ENCODE data around the gene SMARCA2.

SMARCA2 gene

DNA sequence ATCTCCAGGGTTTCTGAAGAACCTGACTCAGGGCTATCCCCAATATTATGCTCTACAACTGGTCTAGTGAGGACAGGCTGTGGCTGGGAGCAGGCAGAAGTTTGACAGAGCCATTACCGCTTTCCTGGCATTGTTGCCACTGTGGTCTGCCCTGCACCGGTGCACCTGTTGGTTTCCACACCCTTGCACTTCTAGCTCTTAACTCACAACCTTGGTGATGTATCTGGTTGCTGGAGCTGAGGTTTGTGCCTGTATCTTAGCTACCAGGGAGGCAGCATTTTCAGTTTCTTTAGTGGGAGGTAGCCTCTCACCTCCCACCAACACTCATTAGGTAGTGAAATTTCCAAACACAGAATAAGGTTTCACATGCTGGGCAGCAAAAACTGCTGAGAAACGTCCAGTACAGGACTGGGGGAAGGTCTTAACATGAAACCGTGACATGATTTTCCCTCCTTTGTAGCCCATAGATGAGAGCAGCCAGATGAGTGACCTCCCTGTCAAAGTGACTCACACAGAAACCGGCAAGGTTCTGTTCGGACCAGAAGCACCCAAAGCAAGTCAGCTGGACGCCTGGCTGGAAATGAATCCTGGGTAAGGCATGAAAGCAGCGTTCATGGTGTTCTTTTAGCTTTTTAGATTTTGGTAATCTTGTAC is 57.7 kb downstream of the SMARCA2 start:
- TF ChIP-seq CTCF (IDR thresholded peaks at IDR 0.05; ENCODE audit: low read length) (no peak), EZH2 (IDR thresholded peaks at IDR 0.05; ENCODE audit: borderline replicate concordance, low read length) (no peak)

GRCh38 chr9:2082772-2083171 is 67.6 kb downstream of the SMARCA2 start:
- peaks cover 82% of the 10 kb centered on the region for H3K36me3 ChIP-seq (ENCODE audit: insufficient read depth, low read length)
- TF ChIP-seq CTCF (IDR thresholded peaks at IDR 0.05; ENCODE audit: low read length) (no peak), EZH2 (IDR thresholded peaks at IDR 0.05; ENCODE audit: borderline replicate concordance, low read length) (no peak)
- H3K27me3 ChIP-seq (ENCODE audit: insufficient read depth, low read length) = no peaks in the 10 kb centered on the region
- H4K20me1 ChIP-seq (ENCODE audit: insufficient read depth, low read length) = no peaks in the 10 kb centered on the region
- no peaks in the 10 kb centered on the region for H3K9me3 ChIP-seq (ENCODE audit: low read length)
- no peaks in the 10 kb centered on the region for H3K79me2 ChIP-seq (ENCODE audit: insufficient read depth, low read length)
- no peak overlapping the region for H3K4me3 ChIP-seq (ENCODE audit: low read depth, low read length, poor library complexity, severe bottlenecking)
- H3K27ac ChIP-seq (ENCODE audit: low read depth, low read length, poor library complexity, severe bottlenecking) = no peak overlapping the region
- H3K4me1 ChIP-seq (ENCODE audit: insufficient read depth, low read length, severe bottlenecking) = no peaks in the 10 kb centered on the region
- H3K9me2 ChIP-seq (ENCODE audit: low read depth, low read length) = no peaks in the 10 kb centered on the region
- H3K4me2 ChIP-seq (ENCODE audit: low read length) = no peak overlapping the region
- no peak overlapping the region for H3K9ac ChIP-seq (ENCODE audit: low read length)
- no peak overlapping the region for H2AFZ ChIP-seq (ENCODE audit: low read length)
- no peaks in the 10 kb centered on the region for H3F3A ChIP-seq (ENCODE audit: insufficient read depth, low read length)

More for the DNA sequence above, 57.7 kb downstream of the SMARCA2 start:
- Histone ChIP-seq H3K36me3 (ENCODE audit: insufficient read depth, low read length) (peaks cover 92% of the 10 kb centered on the region), H3K9me3 (ENCODE audit: low read length) (no peaks in the 10 kb centered on the region), H3K79me2 (ENCODE audit: insufficient read depth, low read length) (no peaks in the 10 kb centered on the region), H3K27me3 (ENCODE audit: insufficient read depth, low read length) (no peaks in the 10 kb centered on the region), H3F3A (ENCODE audit: insufficient read depth, low read length) (no peaks in the 10 kb centered on the region), H2AFZ (ENCODE audit: low read length) (no peak overlapping the region), H3K9me2 (ENCODE audit: low read depth, low read length) (no peaks in the 10 kb centered on the region), H3K9ac (ENCODE audit: low read length) (no peak overlapping the region), H3K27ac (ENCODE audit: low read depth, low read length, poor library complexity, severe bottlenecking) (no peak overlapping the region), H3K4me1 (ENCODE audit: insufficient read depth, low read length, severe bottlenecking) (no peaks in the 10 kb centered on the region), H3K4me2 (ENCODE audit: low read length) (no peak overlapping the region), H3K4me3 (ENCODE audit: low read depth, low read length, poor library complexity, severe bottlenecking) (no peak overlapping the region), H4K20me1 (ENCODE audit: insufficient read depth, low read length) (no peaks in the 10 kb centered on the region)

GRCh38 chr9:2083479-2083878 is 68.3 kb downstream of the SMARCA2 start:
- Histone ChIP-seq H3K9ac (ENCODE audit: low read length) (no peak overlapping the region), H3K79me2 (ENCODE audit: insufficient read depth, low read length) (no peaks in the 10 kb centered on the region), H3K36me3 (ENCODE audit: insufficient read depth, low read length) (peaks cover 81% of the 10 kb centered on the region), H2AFZ (ENCODE audit: low read length) (no peak overlapping the region), H3K27ac (ENCODE audit: low read depth, low read length, poor library complexity, severe bottlenecking) (no peak overlapping the region), H3K9me2 (ENCODE audit: low read depth, low read length) (no peaks in the 10 kb centered on the region), H3K4me1 (ENCODE audit: insufficient read depth, low read length, severe bottlenecking) (no peaks in the 10 kb centered on the region), H3K27me3 (ENCODE audit: insufficient read depth, low read length) (no peaks in the 10 kb centered on the region), H4K20me1 (ENCODE audit: insufficient read depth, low read length) (no peaks in the 10 kb centered on the region), H3K4me2 (ENCODE audit: low read length) (no peak overlapping the region), H3K9me3 (ENCODE audit: low read length) (no peaks in the 10 kb centered on the region), H3K4me3 (ENCODE audit: low read depth, low read length, poor library complexity, severe bottlenecking) (no peak overlapping the region), H3F3A (ENCODE audit: insufficient read depth, low read length) (no peaks in the 10 kb centered on the region; the same call in 1 of the 2 replicates)
- TF ChIP-seq CTCF (IDR thresholded peaks at IDR 0.05; ENCODE audit: low read length) = no peak
- no peak for TF ChIP-seq EZH2 (IDR thresholded peaks at IDR 0.05; ENCODE audit: borderline replicate concordance, low read length)
